Fibroblast of lung (primary cell): Measurements from ENCODE around the gene SERINC5.

Experiments used
- EZH2 ChIP-seq: IDR thresholded peaks from 2 replicates; pipeline ENCODE4 v1.5.1; 2012; ENCODE audit warnings: low read length, control low read depth, mild to moderate bottlenecking; ENCODE audit errors: missing control alignments
- TF ChIP-seq, protein P1 (sequence below), 2 donors: IDR thresholded peaks in 1 of 2; conservative IDR thresholded peaks in 1 of 2; 1 replicate in 1 of 2; 2 replicates in 1 of 2; pipeline ENCODE4 v1.5.1; 2011 to 2012; ENCODE audit warnings: low read length in 2 of 2, control low read depth in 1 of 2, inconsistent platforms in 1 of 2, low read depth in 1 of 2, mild to moderate bottlenecking in 1 of 2

- TF ChIP-seq, protein P1, sequence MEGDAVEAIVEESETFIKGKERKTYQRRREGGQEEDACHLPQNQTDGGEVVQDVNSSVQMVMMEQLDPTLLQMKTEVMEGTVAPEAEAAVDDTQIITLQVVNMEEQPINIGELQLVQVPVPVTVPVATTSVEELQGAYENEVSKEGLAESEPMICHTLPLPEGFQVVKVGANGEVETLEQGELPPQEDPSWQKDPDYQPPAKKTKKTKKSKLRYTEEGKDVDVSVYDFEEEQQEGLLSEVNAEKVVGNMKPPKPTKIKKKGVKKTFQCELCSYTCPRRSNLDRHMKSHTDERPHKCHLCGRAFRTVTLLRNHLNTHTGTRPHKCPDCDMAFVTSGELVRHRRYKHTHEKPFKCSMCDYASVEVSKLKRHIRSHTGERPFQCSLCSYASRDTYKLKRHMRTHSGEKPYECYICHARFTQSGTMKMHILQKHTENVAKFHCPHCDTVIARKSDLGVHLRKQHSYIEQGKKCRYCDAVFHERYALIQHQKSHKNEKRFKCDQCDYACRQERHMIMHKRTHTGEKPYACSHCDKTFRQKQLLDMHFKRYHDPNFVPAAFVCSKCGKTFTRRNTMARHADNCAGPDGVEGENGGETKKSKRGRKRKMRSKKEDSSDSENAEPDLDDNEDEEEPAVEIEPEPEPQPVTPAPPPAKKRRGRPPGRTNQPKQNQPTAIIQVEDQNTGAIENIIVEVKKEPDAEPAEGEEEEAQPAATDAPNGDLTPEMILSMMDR (conservative IDR thresholded peaks at IDR 0.05 in 1 of 2, IDR thresholded peaks at IDR 0.05 in 1 of 2; ENCODE audit: low read depth in 1 of 2, low read length in 2 of 2): no peak
- TF ChIP-seq EZH2: no peak
Measured at GRCh38 chr5:80090884-80091166, 165.0 kb downstream of the SERINC5 start.
